MM.1S (cell line): ENCODE data around the gene TIMM44.

Source experiments
- DNase-seq: peaks from one replicate; pipeline ENCODE4 v3.0.0-alpha.2; 2015
- H2AFZ ChIP-seq: fragments of 300-600 bp; sonication (generic); 2 replicates; pipeline ENCODE4 v1.6.0; 2016; ENCODE audit warnings: antibody characterized with exemption, low read length
- H3F3A ChIP-seq: fragments of 300-600 bp; sonication (generic); 2 replicates; pipeline ENCODE4 v1.6.1; 2016; ENCODE audit warnings: mild to moderate bottlenecking, antibody characterized with exemption, low read length, moderate library complexity, mixed read lengths; ENCODE audit not compliant: insufficient read depth
- H3K27ac ChIP-seq: fragments of 300-600 bp; sonication (generic); 2 replicates; pipeline ENCODE4 v1.5.1; 2016; ENCODE audit warnings: mild to moderate bottlenecking, low read length
- H3K27me3 ChIP-seq: fragments of 300-600 bp; sonication (generic); replicated peaks from 2 replicates; pipeline ENCODE4 v1.6.0; 2016; ENCODE audit warnings: low read length; ENCODE audit not compliant: insufficient read depth
- H3K36me3 ChIP-seq: fragments of 300-600 bp; sonication (generic); replicated peaks from 2 replicates; pipeline ENCODE4 v1.6.1; 2016; ENCODE audit warnings: mild to moderate bottlenecking, low read length, mixed read lengths; ENCODE audit not compliant: insufficient read depth
- H3K4me1 ChIP-seq: fragments of 300-600 bp; sonication (generic); 2 replicates; pipeline ENCODE4 v1.6.1; 2016; ENCODE audit warnings: low read length, mixed read lengths
- H3K4me2 ChIP-seq: fragments of 300-600 bp; sonication (generic); 2 replicates; pipeline ENCODE4 v1.6.0; 2016; ENCODE audit warnings: low read depth, low read length
- H3K4me3 ChIP-seq: fragments of 300-600 bp; sonication (generic); 2 replicates; pipeline ENCODE4 v1.5.1; 2016; ENCODE audit warnings: low read length, mixed read lengths
- H3K79me2 ChIP-seq: fragments of 300-600 bp; sonication (generic); 2 replicates; pipeline ENCODE4 v1.6.1; 2016; ENCODE audit warnings: mixed run types, low read length, mixed read lengths
- H3K9ac ChIP-seq: fragments of 300-600 bp; sonication (generic); 2 replicates; pipeline ENCODE4 v1.6.1; 2016; ENCODE audit warnings: low read length, mixed read lengths
- H3K9me2 ChIP-seq: fragments of 300-600 bp; sonication (generic); replicated peaks from 2 replicates; pipeline ENCODE4 v1.6.1; 2016; ENCODE audit warnings: mild to moderate bottlenecking, low read length, mixed read lengths; ENCODE audit not compliant: insufficient read depth
- H3K9me3 ChIP-seq: fragments of 300-600 bp; sonication (generic); replicated peaks from 2 replicates; pipeline ENCODE4 v1.6.1; 2016; ENCODE audit warnings: mild to moderate bottlenecking, low read length, mixed read lengths; ENCODE audit not compliant: insufficient read depth
- H4K20me1 ChIP-seq: fragments of 300-600 bp; sonication (generic); 2 replicates; pipeline ENCODE4 v1.6.1; 2016; ENCODE audit warnings: mild to moderate bottlenecking, low read length, moderate library complexity, mixed read lengths; ENCODE audit not compliant: insufficient read depth
- EZH2 ChIP-seq: fragments of 300-600 bp; sonication (generic); optimal IDR thresholded peaks from 2 replicates; pipeline ENCODE3; 2017; ENCODE audit warnings: low read depth, mild to moderate bottlenecking, antibody characterized with exemption, low read length, mixed read lengths
- EZH2phosphoT487 ChIP-seq: fragments of 300-600 bp; sonication (generic); IDR thresholded peaks from 2 replicates; pipeline ENCODE4 v1.6.1; 2018; ENCODE audit warnings: antibody characterized with exemption, low read length
- TF ChIP-seq, protein P1 (sequence below): fragments of 300-600 bp; sonication (generic); IDR thresholded peaks from 2 replicates; pipeline ENCODE4 v1.5.1; 2016; ENCODE audit warnings: antibody characterized with exemption, low read length, mixed read lengths

TIMM44 gene

DNA sequence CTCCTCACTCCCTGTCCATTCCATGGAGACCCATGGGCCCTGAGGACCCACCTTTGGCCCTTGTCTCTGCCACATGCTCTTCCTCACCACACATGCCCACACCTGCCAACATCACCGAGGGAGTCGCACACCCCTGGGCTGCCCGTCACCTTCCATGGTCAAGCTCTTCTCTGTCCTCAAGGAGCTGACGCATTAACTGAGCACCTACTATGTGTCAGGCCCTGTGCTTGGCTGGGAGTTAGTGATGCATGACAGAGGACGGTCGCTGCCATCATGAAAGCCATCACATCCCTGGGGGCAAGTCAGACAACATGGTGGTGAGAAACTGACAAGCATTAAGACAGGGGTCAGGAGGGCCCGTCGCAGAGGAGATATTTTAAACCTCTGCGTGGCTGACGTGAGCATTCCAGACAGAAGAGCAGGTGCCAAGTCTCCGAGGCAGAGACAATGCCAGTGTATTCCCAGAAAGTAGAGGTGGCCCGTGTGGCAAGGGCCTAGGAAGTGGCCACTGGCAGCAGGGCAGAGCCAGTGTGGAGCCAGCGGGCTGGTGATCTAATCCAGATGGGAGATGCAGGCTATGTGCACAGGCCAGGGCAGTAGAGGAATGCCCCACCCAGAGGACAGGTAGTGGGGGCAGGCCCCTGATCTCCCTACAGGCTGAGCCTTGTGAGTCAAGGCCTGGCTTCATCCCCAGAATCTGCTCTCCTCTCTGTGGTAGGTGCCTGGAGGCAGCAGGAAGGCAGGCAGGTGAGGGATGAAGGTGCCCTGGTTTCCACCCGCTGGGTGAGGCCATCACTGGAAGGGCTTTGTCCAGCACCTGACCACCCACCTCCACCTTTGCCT, 40.8 kb upstream of the TIMM44 start:
- H3K36me3 ChIP-seq = peaks cover 8% of the 10 kb centered on the region
- no peak overlapping the region for H2AFZ ChIP-seq
- no peak for TF ChIP-seq EZH2
- TF ChIP-seq EZH2phosphoT487 = no peak
- TF ChIP-seq, protein P1, sequence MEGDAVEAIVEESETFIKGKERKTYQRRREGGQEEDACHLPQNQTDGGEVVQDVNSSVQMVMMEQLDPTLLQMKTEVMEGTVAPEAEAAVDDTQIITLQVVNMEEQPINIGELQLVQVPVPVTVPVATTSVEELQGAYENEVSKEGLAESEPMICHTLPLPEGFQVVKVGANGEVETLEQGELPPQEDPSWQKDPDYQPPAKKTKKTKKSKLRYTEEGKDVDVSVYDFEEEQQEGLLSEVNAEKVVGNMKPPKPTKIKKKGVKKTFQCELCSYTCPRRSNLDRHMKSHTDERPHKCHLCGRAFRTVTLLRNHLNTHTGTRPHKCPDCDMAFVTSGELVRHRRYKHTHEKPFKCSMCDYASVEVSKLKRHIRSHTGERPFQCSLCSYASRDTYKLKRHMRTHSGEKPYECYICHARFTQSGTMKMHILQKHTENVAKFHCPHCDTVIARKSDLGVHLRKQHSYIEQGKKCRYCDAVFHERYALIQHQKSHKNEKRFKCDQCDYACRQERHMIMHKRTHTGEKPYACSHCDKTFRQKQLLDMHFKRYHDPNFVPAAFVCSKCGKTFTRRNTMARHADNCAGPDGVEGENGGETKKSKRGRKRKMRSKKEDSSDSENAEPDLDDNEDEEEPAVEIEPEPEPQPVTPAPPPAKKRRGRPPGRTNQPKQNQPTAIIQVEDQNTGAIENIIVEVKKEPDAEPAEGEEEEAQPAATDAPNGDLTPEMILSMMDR = no peak
- no peaks in the 10 kb centered on the region for H3K9me3 ChIP-seq
- no peak overlapping the region for H3K4me3 ChIP-seq
- no peaks in the 10 kb centered on the region for H3K9me2 ChIP-seq
- no peak overlapping the region for H3K27ac ChIP-seq
- no peaks in the 10 kb centered on the region for H3F3A ChIP-seq
- H3K27me3 ChIP-seq = no peaks in the 10 kb centered on the region
- peaks cover 89% of the 10 kb centered on the region for H3K79me2 ChIP-seq
- H3K9ac ChIP-seq = no peak overlapping the region
- DNase-seq = no peak
- no peak overlapping the region for H3K4me2 ChIP-seq
- H4K20me1 ChIP-seq = peaks cover 21% of the 10 kb centered on the region; the same call in 1 of the 2 replicates
- H3K4me1 ChIP-seq = no peaks in the 10 kb centered on the region

DNA sequence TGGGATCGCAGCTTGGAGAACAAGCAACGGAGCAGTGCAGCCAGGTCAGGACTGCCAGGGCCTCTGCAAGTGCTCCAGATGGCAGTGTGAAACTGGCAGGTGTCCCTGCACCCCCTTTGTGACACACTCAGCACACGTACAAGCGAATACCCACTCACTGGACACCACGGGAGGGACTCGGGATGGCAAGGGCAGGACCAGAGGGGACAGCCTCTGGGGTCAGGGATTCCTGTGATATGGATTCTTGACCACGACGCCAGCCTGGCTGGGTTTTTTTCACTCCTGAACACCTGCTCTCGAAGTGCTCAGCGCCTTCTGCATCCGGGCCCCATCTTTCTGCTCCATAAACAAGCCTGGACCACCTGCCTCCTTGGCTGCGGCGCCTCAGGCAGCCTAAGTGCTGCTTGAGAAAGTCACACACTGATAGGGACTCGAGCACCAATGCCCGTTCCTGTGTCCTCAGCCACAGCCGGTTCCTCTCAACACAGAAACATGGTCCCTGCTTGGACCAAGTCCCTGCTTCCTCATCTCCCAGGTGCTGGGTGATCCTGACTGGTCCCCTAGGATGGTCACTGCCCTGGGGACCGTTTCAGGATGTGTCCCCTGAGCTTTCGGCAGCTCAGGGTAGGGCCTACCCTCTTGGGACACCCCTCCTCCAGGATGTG, 40.0 kb upstream of the TIMM44 start:
- Histone ChIP-seq H3K27ac (no peak overlapping the region), H3K4me2 (no peak overlapping the region), H3K9me3 (no peaks in the 10 kb centered on the region), H3K4me3 (no peak overlapping the region), H3F3A (no peaks in the 10 kb centered on the region), H3K9me2 (no peaks in the 10 kb centered on the region), H3K79me2 (peaks cover 83% of the 10 kb centered on the region), H3K36me3 (peaks cover 10% of the 10 kb centered on the region), H2AFZ (no peak overlapping the region), H3K4me1 (no peaks in the 10 kb centered on the region), H3K27me3 (no peaks in the 10 kb centered on the region), H3K9ac (no peak overlapping the region), H4K20me1 (peaks cover 21% of the 10 kb centered on the region; the same call in 1 of the 2 replicates)
- no peak for DNase-seq
- TF ChIP-seq, protein P1 = no peak
- no peak for TF ChIP-seq EZH2
- TF ChIP-seq EZH2phosphoT487 = no peak

DNA sequence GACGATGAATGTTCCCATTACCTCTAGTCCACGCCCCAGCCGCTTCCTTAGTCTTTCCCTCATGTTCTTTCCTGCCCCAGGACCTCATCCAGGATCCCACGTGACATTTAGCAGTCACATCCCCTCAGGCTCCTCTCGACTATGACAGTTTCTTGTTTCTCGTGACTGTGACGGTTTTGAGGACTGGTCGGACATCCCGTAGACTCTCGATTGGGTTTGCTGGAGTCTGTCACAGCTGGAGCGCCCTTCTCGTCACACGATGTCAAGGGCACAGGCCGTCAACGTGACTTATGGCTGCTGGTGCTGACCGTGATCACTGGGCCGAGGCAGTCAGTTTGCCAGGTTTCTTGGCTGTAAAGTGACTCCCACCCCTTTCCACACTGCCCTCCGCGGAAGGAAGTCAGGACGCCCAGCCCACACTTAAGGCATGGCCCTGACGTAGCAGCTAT, 39.2 kb upstream of the TIMM44 start:
- Histone ChIP-seq H3K4me1 (no peaks in the 10 kb centered on the region), H4K20me1 (peaks cover 21% of the 10 kb centered on the region; the same call in 1 of the 2 replicates), H3K27ac (no peak overlapping the region), H3K79me2 (peaks cover 83% of the 10 kb centered on the region), H3K9ac (no peak overlapping the region), H3F3A (no peaks in the 10 kb centered on the region), H3K9me3 (no peaks in the 10 kb centered on the region), H3K4me3 (no peak overlapping the region), H3K4me2 (no peak overlapping the region), H3K9me2 (no peaks in the 10 kb centered on the region), H2AFZ (no peak overlapping the region), H3K27me3 (no peaks in the 10 kb centered on the region), H3K36me3 (peaks cover 10% of the 10 kb centered on the region)
- no peak for TF ChIP-seq EZH2
- TF ChIP-seq, protein P1 = no peak
- no peak for TF ChIP-seq EZH2phosphoT487
- DNase-seq = no peak
